PC-3 (cell line): ENCODE measurements around the gene AGO3. TPM values are rescaled to one million over a fixed set of nuclear protein-coding genes. Genes with fewer than 3 reads are reported as not detected.

ENCODE experiments used
- ATAC-seq: fragments of 200-7000 bp; cut with Tn5 transposase; 2 replicates; pipeline ENCODE4 v1.9.1; 2020; ENCODE audit warnings: mild to moderate bottlenecking, moderate library complexity
- BruUV-seq: library from RNA; stranded (reverse); fragments of 400-500 nt; replicated peaks from 2 replicates; lab custom pipeline; 2021; lab: Mats Ljungman, UMichigan
- CTCF ChIA-PET: fragments of 300-600 bp; sonication (Branson Sonifier 250); formaldehyde crosslinking; loops from one replicate; lab custom pipeline; 2022; ENCODE audit warnings: antibody characterized with exemption; lab: Charles Lee
- POLR2A ChIA-PET: fragments of 300-600 bp; sonication (Branson Sonifier 250); formaldehyde crosslinking; loops from one replicate; lab custom pipeline; 2022; ENCODE audit warnings: antibody characterized with exemption; ENCODE audit not compliant: unreplicated experiment; lab: Charles Lee
- DNase-seq: peaks from one replicate; pipeline ENCODE4 v3.0.0-alpha.2; 2015
- H2AFZ ChIP-seq: fragments of 300-600 bp; sonication (generic); 2 replicates; pipeline ENCODE4 v1.6.0; 2016; ENCODE audit warnings: antibody characterized with exemption, low read length
- H3F3A ChIP-seq: fragments of 300-600 bp; sonication (generic); one replicate; pipeline ENCODE4 v1.6.0; 2017; ENCODE audit warnings: antibody characterized with exemption, low read length, control low read depth, mild to moderate bottlenecking; ENCODE audit not compliant: unreplicated experiment
- H3K27ac ChIP-seq: fragments of 300-600 bp; sonication (generic); 2 replicates; pipeline ENCODE4 v1.5.1; 2016; ENCODE audit warnings: mild to moderate bottlenecking, low read length
- H3K27me3 ChIP-seq: fragments of 300-600 bp; sonication (generic); 2 replicates; pipeline ENCODE4 v1.6.1; 2016; ENCODE audit warnings: low read length, mixed read lengths
- H3K36me3 ChIP-seq: fragments of 300-600 bp; sonication (generic); 2 replicates; pipeline ENCODE4 v1.6.1; 2016; ENCODE audit warnings: low read depth, mixed run types, low read length, mixed read lengths
- H3K4me1 ChIP-seq: fragments of 300-600 bp; sonication (generic); 2 replicates; pipeline ENCODE4 v1.5.1; 2016; ENCODE audit warnings: low read length; ENCODE audit not compliant: insufficient read depth
- H3K4me2 ChIP-seq: fragments of 300-600 bp; sonication (generic); 2 replicates; pipeline ENCODE4 v1.6.0; 2016; ENCODE audit warnings: low read length
- H3K4me3 ChIP-seq: fragments of 300-600 bp; sonication (generic); 2 replicates; pipeline ENCODE4 v1.5.1; 2016; ENCODE audit warnings: mild to moderate bottlenecking, low read length, mixed read lengths
- H3K79me2 ChIP-seq: fragments of 300-600 bp; sonication (generic); 2 replicates; pipeline ENCODE4 v1.6.1; 2017; ENCODE audit warnings: low read length, mixed read lengths
- H3K9ac ChIP-seq: fragments of 300-600 bp; sonication (generic); 2 replicates; pipeline ENCODE4 v1.6.0; 2016; ENCODE audit warnings: mild to moderate bottlenecking, low read length
- H3K9me2 ChIP-seq: fragments of 300-600 bp; sonication (generic); replicated peaks from 2 replicates; pipeline ENCODE4 v1.6.1; 2016; ENCODE audit warnings: mixed run types, low read length, mixed read lengths
- H3K9me3 ChIP-seq: fragments of 300-600 bp; sonication (generic); 2 replicates; pipeline ENCODE4 v1.6.1; 2016; ENCODE audit warnings: low read length, mixed read lengths
- H4K20me1 ChIP-seq: fragments of 300-600 bp; sonication (generic); 2 replicates; pipeline ENCODE4 v1.6.1; 2016; ENCODE audit warnings: low read length, mixed read lengths
- CTCF ChIP-seq: fragments of 300-600 bp; sonication (generic); conservative IDR thresholded peaks from 2 replicates; pipeline ENCODE4 v1.5.1; 2017; ENCODE audit warnings: antibody characterized with exemption, low read depth, mild to moderate bottlenecking, low read length
- EZH2 ChIP-seq: fragments of 300-600 bp; sonication (generic); IDR thresholded peaks from one replicate; pipeline ENCODE4 v1.6.1; 2017; ENCODE audit warnings: antibody characterized with exemption, mild to moderate bottlenecking, low read length; ENCODE audit not compliant: unreplicated experiment
- EZH2phosphoT487 ChIP-seq: fragments of 300-600 bp; sonication (generic); IDR thresholded peaks from 2 replicates; pipeline ENCODE4 v1.6.1; 2018; ENCODE audit warnings: mild to moderate bottlenecking, antibody characterized with exemption, low read length, borderline replicate concordance
- intact Hi-C: fragments of 100-400 bp; cut with micrococcal nuclease; formaldehyde crosslinking; loops from 2 replicates; pipeline ENCODE4 v1.9.0; 2023
- total RNA-seq: library from RNA; depleted of rRNA; stranded (reverse); fragments of >200 nt; gene quantifications from 2 replicates; pipeline ENCODE4 v1.2.3, GENCODE V29; 2014

Gene AGO3
- total RNA-seq, 1 experiment from 2014 or later: 17.7 TPM

GRCh38 chr1:36094621-36095061, 163.7 kb downstream of the AGO3 start:
- Histone ChIP-seq H3K4me3 (no peak overlapping the region), H3K4me1 (peaks cover 8% of the 10 kb centered on the region; the same call in 1 of the 2 replicates), H3K9me3 (no peaks in the 10 kb centered on the region), H2AFZ (no peak overlapping the region), H3K79me2 (peaks cover 19% of the 10 kb centered on the region), H3K4me2 (no peak overlapping the region), H3K9ac (no peak overlapping the region), H4K20me1 (no peaks in the 10 kb centered on the region), H3K36me3 (peaks cover 33% of the 10 kb centered on the region; the same call in 1 of the 2 replicates), H3K27me3 (no peaks in the 10 kb centered on the region), H3K27ac (no peak overlapping the region), H3F3A (no peaks in the 10 kb centered on the region), H3K9me2 (no peaks in the 10 kb centered on the region)
- intact Hi-C loops: loop anchor here (5.0 kb wide), 1 partner anchor 193 kb away; no protein-coding TSS in a partner anchor
- CTCF ChIA-PET: no interaction called here
- DNase-seq (no peak), ATAC-seq (no peak)
- TF ChIP-seq EZH2phosphoT487 (no peak), EZH2 (no peak), CTCF (no peak)
- POLR2A ChIA-PET: no interaction called here
- BruUV-seq: no TSS peak

- Histone ChIP-seq H3K4me2 (no peak overlapping the region), H4K20me1 (no peaks in the 10 kb centered on the region), H2AFZ (no peak overlapping the region), H3K9me2 (no peaks in the 10 kb centered on the region), H3K4me3 (no peak overlapping the region), H3K27ac (no peak overlapping the region), H3K4me1 (no peaks in the 10 kb centered on the region), H3K36me3 (peaks cover 33% of the 10 kb centered on the region; the same call in 1 of the 2 replicates), H3K27me3 (no peaks in the 10 kb centered on the region), H3K9ac (no peak overlapping the region), H3K9me3 (no peaks in the 10 kb centered on the region), H3K79me2 (peaks cover 7% of the 10 kb centered on the region; the same call in 1 of the 2 replicates), H3F3A (no peaks in the 10 kb centered on the region)
- CTCF ChIA-PET: no interaction called here
- intact Hi-C loops: loop anchor here (5.0 kb wide), 1 partner anchor 191 kb away; no protein-coding TSS in a partner anchor
- TF ChIP-seq EZH2 (no peak), CTCF (no peak), EZH2phosphoT487 (no peak)
- POLR2A ChIA-PET: no interaction called here
- ATAC-seq (no peak), DNase-seq (no peak)
- BruUV-seq: no TSS peak
These were observed 165.0 kb downstream of the AGO3 start for GRCh38 chr1:36095760-36096405.
